ENCODE measurements around the gene ANO1.

- TF ChIP-seq CTCF (IDR thresholded peaks at IDR 0.05) (no peak), POLR2AphosphoS5 (IDR thresholded peaks at IDR 0.05) (no peak)
Measured at GRCh38 chr11:70050243-70050642, 27.9 kb upstream of the ANO1 start.
